Measurements from ENCODE around the gene AP2M1. TPM values are rescaled to one million over a fixed set of nuclear protein-coding genes. Genes with fewer than 3 reads are reported as not detected.

The AP2M1 gene
- polyA plus RNA-seq, 2 of the 4 experiments (the other 2 are of a cell fraction) = 274 to 298 TPM

GRCh38 chr3:184177767-184178306 is 3.2 kb downstream of the AP2M1 start:
- ChIA-PET CTCF (interaction anchor here (0.7 to 1.6 kb wide), 6 partner anchors 7 to 282 kb away, joined by 3 to 6 read pairs (median 3); partner anchors contain the start of gene EEF1AKMT4), POLR2A (interaction anchor here (2.0 kb wide), 1 partner anchor 8 kb away, joined by 14 read pairs; the partner anchor contains the start of gene ABCF3)
- no peak for ATAC-seq
- TF ChIP-seq FOSB (CRISPR knock-in tag; IDR thresholded peaks at IDR 0.05) (no peak), HES2 (IDR thresholded peaks at IDR 0.05) (no peak), HEYL (CRISPR knock-in tag; IDR thresholded peaks at IDR 0.05) (no peak), BHLHE40 (IDR thresholded peaks at IDR 0.05; ENCODE audit: low read depth, low read length) (no peak), ZSCAN20 (CRISPR knock-in tag; IDR thresholded peaks at IDR 0.05) (no peak), KDM1A (IDR thresholded peaks at IDR 0.05; ENCODE audit: low read depth) (no peak), RNF2 (IDR thresholded peaks at IDR 0.05; ENCODE audit: borderline replicate concordance, low read depth) (no peak), ZFP36 (IDR thresholded peaks at IDR 0.05; ENCODE audit: borderline replicate concordance, partially characterized antibody) (no peak), POLR2A (IDR thresholded peaks at IDR 0.05; ENCODE audit: low read length) (no peak), RCOR1 (IDR thresholded peaks at IDR 0.05; ENCODE audit: low read depth, low read length) (no peak), BCL3 (IDR thresholded peaks at IDR 0.05) (no peak), EHF (CRISPR knock-in tag; IDR thresholded peaks at IDR 0.05) (no peak), FOSL2 (IDR thresholded peaks at IDR 0.05) (no peak), FOSL2 (CRISPR knock-in tag; IDR thresholded peaks at IDR 0.05) (no peak)
- TF ChIP-seq, protein P1, sequence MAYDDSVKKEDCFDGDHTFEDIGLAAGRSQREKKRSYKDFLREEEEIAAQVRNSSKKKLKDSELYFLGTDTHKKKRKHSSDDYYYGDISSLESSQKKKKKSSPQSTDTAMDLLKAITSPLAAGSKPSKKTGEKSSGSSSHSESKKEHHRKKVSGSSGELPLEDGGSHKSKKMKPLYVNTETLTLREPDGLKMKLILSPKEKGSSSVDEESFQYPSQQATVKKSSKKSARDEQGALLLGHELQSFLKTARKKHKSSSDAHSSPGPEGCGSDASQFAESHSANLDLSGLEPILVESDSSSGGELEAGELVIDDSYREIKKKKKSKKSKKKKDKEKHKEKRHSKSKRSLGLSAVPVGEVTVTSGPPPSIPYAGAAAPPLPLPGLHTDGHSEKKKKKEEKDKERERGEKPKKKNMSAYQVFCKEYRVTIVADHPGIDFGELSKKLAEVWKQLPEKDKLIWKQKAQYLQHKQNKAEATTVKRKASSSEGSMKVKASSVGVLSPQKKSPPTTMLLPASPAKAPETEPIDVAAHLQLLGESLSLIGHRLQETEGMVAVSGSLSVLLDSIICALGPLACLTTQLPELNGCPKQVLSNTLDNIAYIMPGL (CRISPR knock-in tag; IDR thresholded peaks at IDR 0.05; ENCODE audit: borderline replicate concordance) = no peak
- TF ChIP-seq, protein P2, sequence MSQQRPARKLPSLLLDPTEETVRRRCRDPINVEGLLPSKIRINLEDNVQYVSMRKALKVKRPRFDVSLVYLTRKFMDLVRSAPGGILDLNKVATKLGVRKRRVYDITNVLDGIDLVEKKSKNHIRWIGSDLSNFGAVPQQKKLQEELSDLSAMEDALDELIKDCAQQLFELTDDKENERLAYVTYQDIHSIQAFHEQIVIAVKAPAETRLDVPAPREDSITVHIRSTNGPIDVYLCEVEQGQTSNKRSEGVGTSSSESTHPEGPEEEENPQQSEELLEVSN (IDR thresholded peaks at IDR 0.05; ENCODE audit: borderline replicate concordance, low read depth) = no peak
- TF ChIP-seq, protein P3, sequence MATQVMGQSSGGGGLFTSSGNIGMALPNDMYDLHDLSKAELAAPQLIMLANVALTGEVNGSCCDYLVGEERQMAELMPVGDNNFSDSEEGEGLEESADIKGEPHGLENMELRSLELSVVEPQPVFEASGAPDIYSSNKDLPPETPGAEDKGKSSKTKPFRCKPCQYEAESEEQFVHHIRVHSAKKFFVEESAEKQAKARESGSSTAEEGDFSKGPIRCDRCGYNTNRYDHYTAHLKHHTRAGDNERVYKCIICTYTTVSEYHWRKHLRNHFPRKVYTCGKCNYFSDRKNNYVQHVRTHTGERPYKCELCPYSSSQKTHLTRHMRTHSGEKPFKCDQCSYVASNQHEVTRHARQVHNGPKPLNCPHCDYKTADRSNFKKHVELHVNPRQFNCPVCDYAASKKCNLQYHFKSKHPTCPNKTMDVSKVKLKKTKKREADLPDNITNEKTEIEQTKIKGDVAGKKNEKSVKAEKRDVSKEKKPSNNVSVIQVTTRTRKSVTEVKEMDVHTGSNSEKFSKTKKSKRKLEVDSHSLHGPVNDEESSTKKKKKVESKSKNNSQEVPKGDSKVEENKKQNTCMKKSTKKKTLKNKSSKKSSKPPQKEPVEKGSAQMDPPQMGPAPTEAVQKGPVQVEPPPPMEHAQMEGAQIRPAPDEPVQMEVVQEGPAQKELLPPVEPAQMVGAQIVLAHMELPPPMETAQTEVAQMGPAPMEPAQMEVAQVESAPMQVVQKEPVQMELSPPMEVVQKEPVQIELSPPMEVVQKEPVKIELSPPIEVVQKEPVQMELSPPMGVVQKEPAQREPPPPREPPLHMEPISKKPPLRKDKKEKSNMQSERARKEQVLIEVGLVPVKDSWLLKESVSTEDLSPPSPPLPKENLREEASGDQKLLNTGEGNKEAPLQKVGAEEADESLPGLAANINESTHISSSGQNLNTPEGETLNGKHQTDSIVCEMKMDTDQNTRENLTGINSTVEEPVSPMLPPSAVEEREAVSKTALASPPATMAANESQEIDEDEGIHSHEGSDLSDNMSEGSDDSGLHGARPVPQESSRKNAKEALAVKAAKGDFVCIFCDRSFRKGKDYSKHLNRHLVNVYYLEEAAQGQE (IDR thresholded peaks at IDR 0.05) = no peak
- peak overlapping the region in 1 of 2 experiments; percentile 99; a peak in 3 of 6 replicates for H3K27ac ChIP-seq
- no peaks in the 10 kb centered on the region for H3K9me3 ChIP-seq
- 88% methylated on average over 12 of the region's 14 CpGs for WGBS (ENCODE audit: missing lambda C conversion rate)
- H3K4me3 ChIP-seq = no peak overlapping the region
- peak overlapping the region; percentile 92; the same call in 2 of the 3 replicates for H3K4me2 ChIP-seq
- FAIRE-seq = no peak
- peaks cover 15% of the 10 kb centered on the region for H3K4me1 ChIP-seq
- no peak for DNase-seq (ENCODE audit: low read depth in 1 of 2, low spot score in 1 of 2)

GRCh38 chr3:184178521-184179138 is 4.0 kb downstream of the AP2M1 start:
- ChIA-PET CTCF (interaction anchor here (0.6 to 3.3 kb wide), 3 partner anchors 49 to 970 kb away, joined by 3 to 14 read pairs (median 3); no protein-coding TSS in a partner anchor), POLR2A (no interaction called here)
- H3K4me1 ChIP-seq = peaks cover 15% of the 10 kb centered on the region
- TF ChIP-seq, protein P1 (CRISPR knock-in tag; IDR thresholded peaks at IDR 0.05; ENCODE audit: borderline replicate concordance) = no peak
- TF ChIP-seq RFX5 (IDR thresholded peaks at IDR 0.05) = no peak
- TF ChIP-seq EP300 (IDR thresholded peaks at IDR 0.05) = no peak
- no peak for TF ChIP-seq SMC3 (IDR thresholded peaks at IDR 0.05)
- ATAC-seq (no peak), DNase-seq (ENCODE audit: low read depth in 1 of 2, low spot score in 1 of 2) (no peak), FAIRE-seq (no peak)
- H3K9me3 ChIP-seq = no peaks in the 10 kb centered on the region
- no peak overlapping the region for H3K4me2 ChIP-seq
- no peak overlapping the region for H3K4me3 ChIP-seq
- WGBS (ENCODE audit: missing lambda C conversion rate) = 96% methylated on average over 13 of the region's 13 CpGs
- H3K27ac ChIP-seq = no peak overlapping the region; a peak in 1 of 6 replicates
